GM21619 (cell line): ENCODE data around the gene TSPAN9.

Source experiments
- ATAC-seq: cut with Tn5 transposase; IDR thresholded peaks from one replicate; pipeline ENCODE4 v1.9.1; 2021; ENCODE audit not compliant: unreplicated experiment

TSPAN9 gene

DNA sequence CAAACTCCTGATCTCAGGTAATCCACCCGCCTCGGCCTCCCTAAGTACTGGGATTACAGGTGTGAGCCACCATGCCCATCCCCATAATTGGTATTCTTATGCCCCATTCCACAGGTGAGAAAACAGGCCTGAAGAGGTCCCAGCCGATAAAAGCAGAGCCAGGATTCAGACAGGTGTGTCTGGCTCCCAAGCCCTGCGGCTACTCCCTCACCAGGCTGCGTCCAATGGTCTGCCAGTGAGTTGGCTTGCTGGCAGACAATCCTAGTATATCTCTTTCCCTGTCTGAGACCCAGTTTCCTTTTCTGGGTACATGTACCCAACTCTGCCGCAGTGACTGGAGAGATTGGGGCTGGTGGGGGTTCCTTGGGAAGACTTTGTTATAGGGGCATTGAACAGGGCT lies 1.9 kb upstream of the TSPAN9 start:
- no peak for ATAC-seq

GRCh38 chr12:3077572-3078081 lies 448 bp downstream of the TSPAN9 start:
- ATAC-seq = no peak

- no peak for ATAC-seq
Measured at GRCh38 chr12:3078086-3078820, 1.1 kb downstream of the TSPAN9 start.

GRCh38 chr12:3081091-3081490 lies 3.9 kb downstream of the TSPAN9 start:
- ATAC-seq = no peak

- ATAC-seq = no peak
Measured at GRCh38 chr12:3081886-3082285, 4.7 kb downstream of the TSPAN9 start.

- ATAC-seq = no peak
Measured at GRCh38 chr12:3083241-3083920, 6.2 kb downstream of the TSPAN9 start.

- ATAC-seq = no peak
Measured at GRCh38 chr12:3083921-3084347, 6.8 kb downstream of the TSPAN9 start.

GRCh38 chr12:3084742-3085141 lies 7.6 kb downstream of the TSPAN9 start:
- no peak for ATAC-seq

DNA sequence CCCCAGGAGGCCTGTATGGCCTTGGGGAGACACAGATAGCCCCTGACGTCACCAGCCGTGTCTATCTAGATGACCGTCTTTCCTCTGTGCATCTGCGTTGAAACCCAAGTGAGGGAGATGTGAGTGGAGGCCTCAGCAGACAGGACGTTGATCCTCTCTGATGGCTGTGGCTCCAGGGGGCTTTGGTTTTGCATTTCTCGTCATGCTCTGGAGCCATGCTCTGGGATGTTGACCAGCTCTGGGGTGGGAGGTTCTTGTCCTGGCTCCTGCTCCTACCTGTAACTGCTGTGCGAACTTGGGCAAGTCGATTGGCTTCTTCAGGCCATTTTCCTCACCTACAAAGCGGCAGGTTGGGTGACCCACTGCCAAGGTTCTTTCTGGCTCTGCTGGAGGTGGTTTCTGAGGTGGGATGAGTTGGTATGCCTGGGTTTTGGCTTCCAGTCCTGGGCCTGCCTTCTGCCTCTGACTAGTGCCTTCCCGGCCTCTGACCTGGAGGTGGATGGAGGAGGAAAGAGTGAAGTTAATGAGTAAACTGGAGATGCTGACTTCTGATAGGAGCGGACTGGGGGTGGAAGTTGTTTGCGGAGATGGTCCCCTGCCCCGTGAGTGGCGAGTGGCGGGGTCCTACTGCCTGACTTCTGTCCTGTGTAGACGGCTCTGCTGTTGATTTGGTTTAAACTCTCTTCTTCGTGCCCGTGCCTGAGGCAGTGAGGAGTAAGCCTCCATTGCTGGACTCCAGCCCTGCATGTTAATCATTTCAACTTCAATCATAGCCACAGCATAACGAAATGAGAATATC lies 8.4 kb downstream of the TSPAN9 start:
- no peak for ATAC-seq

GRCh38 chr12:3086211-3086610 lies 9.0 kb downstream of the TSPAN9 start:
- no peak for ATAC-seq

DNA sequence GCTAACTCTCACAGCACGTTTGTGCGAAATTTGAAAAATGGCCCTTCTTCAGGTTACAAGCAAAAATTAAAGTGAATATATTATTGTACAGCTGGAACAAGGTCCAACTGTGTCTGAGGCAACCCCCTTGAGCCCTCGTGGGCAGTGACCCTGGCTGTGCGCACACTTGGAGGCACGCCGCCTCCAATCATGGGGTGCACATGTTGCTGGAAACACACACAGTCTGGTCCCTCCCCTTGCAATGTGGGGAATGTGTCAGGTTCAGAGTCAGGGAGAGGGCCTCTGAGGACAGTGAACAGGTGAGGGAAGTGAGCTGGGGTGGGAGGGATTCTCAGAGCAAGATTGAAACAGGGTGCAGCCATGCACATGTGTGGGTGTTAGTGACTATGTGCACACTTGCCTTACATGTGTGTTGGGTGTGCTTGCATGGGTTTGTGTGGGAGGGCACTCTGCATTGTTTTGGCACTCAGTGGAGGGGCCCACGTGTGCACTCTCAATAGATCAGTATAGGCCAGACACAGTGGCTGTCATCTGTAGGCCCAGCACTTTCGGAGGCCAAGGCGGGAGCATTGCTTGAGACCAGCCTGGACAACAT lies 9.6 kb downstream of the TSPAN9 start:
- ATAC-seq = no peak

DNA sequence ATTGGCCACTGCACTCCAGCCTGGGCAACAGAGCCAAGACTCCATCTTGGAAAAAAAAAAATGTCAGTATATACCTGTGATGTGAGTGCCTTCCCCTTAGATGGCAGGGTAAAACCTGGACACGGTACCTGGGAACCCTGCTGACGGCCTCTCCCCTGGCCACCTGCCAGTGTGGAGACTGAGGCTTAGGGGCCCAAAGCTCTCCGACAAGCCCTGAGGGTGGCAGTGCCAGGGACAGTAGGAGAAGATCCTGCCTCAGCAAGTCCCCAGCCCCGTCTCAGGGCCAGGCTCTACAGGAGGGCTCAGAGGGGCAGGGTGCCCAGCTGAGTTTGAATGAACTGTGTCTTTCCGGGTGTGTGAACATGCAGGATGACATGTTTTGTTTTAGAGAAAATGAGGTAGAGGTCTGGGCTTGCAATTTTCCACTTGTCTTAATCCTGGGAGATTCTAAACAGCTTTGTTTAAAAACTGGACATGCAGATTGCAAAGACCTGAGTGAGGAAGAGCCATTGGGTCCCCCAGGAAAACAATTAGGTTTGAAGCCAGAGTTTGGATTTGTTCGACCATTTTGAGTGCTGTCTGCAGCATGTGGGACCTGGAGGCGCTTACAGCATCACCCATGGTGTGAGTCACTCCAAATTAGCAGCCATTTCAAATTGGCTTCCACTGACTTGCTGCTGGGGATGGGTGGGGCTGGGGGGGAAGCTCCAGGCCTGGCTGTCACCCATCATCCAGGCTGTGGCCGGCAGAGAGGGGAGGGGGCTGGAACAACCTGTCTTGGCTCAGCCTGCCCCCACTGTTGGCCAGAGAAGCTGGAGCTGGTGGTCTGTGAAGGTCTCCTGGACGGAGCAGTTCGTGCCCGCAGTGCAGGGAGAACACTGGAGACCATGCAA lies 10.8 kb downstream of the TSPAN9 start:
- ATAC-seq = no peak

DNA sequence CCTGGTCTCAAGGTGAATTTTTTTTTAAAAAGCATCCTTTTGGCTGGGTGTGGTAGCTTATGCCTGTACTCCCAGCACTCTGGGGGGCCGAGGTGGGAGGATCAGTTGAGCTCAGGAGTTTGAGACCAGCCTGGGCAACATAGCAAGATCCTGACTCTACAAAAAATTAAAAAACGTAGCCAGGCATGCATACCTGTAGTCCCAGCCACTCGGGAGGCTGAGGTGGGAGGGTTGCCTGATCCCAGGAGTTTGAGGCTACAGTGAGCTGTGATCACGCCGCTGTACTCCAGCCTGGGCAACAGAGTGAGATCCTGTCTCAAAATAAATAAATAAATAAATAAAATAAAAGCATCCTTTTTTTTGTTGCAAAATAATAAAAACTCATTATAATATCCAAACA lies 12.4 kb downstream of the TSPAN9 start:
- ATAC-seq = no peak

DNA sequence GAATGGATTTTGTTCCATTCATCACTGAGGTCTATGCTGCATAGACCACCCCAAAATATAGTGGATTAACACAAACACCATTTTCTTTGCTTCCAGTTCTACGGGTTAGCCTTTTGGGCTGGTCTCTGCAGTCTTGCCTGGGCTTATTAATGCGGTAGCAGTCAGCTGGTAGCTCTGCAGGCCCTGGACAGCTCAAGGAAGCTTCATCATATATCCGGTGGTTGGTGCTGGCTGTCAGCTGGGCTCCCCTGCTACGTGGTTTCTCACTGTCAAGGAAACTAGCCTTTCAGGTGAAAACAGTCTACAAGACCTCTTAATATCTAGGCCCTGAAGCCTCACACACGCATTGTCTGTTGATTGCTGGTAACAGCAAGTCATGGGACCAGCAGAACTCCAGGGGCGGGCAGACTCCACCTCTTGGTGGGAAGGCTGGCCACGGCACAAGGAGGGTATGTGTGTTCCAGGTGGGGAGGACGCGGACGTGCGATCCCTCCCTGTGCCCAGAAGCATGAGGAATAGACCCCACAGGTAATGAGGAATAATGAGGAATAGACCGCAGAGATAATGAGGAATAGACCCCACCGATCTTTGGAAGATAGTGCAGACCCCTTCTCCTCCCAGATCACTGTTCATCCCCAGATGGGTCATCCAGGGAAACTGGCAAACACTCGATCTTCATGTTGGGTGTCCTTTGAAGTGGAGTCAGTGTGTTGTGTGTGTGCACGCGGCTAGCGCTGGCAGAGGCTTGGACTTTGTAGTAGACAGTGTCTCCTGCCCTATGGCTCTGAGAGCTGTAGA lies 13.3 kb downstream of the TSPAN9 start:
- no peak for ATAC-seq

DNA sequence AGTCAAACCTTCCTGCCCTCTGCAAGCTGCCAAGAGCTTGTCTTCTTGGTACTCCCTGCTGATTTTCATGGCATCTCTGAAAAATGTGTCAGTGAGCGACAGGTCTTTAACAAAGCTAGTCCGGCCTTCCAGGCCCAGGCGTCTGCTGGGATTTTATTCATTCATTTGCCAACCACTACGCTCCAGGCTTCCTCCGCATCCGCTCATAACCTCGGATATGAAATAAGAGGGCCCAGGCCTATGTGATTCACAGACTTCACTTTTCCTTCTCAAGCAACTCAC lies 13.8 kb downstream of the TSPAN9 start:
- no peak for ATAC-seq

DNA sequence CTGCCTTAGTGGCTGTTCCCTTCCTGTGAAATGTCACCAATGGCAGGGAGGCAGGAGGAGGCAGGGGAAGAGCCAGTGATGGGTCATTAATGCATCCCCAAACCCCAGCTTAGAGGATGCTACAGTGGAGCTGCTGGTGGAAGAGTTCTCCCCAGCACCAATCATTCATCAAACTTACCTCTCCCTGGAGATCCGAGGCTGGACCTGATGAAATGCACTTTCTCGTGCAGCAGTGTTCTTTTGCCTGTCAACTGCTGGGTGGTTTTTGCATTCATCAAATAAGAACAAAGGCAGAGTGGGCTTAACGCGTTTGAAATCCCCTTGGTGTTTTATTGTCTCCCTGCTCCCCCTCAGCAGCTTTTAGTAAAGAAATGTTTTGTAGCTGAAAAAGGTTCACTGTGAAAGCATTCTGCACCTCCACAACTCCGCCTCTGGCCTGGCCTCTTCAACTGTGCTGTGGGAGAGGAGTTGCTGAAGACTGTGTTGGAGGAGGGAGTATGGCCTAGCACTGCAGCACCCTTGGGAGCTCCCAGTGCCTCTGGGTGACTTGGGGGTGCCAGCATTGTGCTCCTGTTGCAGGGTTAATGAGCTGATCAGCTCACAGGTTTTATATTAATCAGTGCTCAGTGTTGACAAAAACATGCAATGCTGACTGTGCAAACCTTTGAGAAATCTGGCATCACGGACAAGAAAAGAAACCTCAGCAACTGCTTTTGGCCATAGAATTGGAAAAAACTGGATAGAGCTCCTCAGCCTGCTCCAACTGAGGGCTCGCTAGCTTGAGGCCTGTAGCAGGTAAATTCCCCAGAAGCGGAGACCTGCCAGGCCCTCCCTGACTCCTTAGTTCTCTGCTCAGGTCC lies 14.4 kb downstream of the TSPAN9 start:
- no peak for ATAC-seq

GRCh38 chr12:3092764-3093163 lies 15.6 kb downstream of the TSPAN9 start:
- ATAC-seq = no peak

GRCh38 chr12:3097186-3097804 lies 20.1 kb downstream of the TSPAN9 start:
- ATAC-seq = no peak
